NT2/D1 (cell line): Measurements from ENCODE around the gene CD109.
"Not testable (repeated sequence)": the region's sequence is repeated elsewhere in the genome, so short reads cannot be mapped to it uniquely, and the experiment has no call there.

Experiments used
- DNase-seq: peaks from one replicate; pipeline ENCODE4 v3.0.0-alpha.2; 2011; ENCODE audit warnings: low read depth, low spot score
- H3K27me3 ChIP-seq: 2 replicates; pipeline ENCODE4 v1.6.0; 2011; ENCODE audit warnings: mild to moderate bottlenecking; ENCODE audit not compliant: insufficient read length, insufficient read depth
- H3K36me3 ChIP-seq: 2 replicates; pipeline ENCODE4 v1.6.1; 2011; ENCODE audit warnings: mild to moderate bottlenecking, low read length, mixed read lengths; ENCODE audit not compliant: insufficient read depth, insufficient read length
- H3K4me1 ChIP-seq: 2 replicates; pipeline ENCODE4 v1.5.1; 2011; ENCODE audit not compliant: insufficient read depth, insufficient read length
- H3K4me3 ChIP-seq: 2 replicates; pipeline ENCODE4 v1.5.1; 2011; ENCODE audit warnings: low read depth; ENCODE audit not compliant: insufficient read length
- H3K9ac ChIP-seq: 2 replicates; pipeline ENCODE4 v1.6.0; 2011; ENCODE audit warnings: low read depth; ENCODE audit not compliant: insufficient read length
- H3K9me3 ChIP-seq: 2 replicates; pipeline ENCODE4 v1.5.1; 2011; ENCODE audit warnings: mild to moderate bottlenecking, low read length; ENCODE audit not compliant: insufficient read depth
- SUZ12 ChIP-seq: IDR thresholded peaks from 2 replicates; pipeline ENCODE4 v1.6.1; 2011; ENCODE audit not compliant: insufficient read length, insufficient read depth; ENCODE audit errors: extremely low read depth
- YY1 ChIP-seq: IDR thresholded peaks from 2 replicates; pipeline ENCODE4 v1.6.1; 2011; ENCODE audit not compliant: insufficient read length, insufficient read depth
- ZNF274 ChIP-seq: IDR thresholded peaks from 2 replicates; pipeline ENCODE4 v1.6.1; 2011; ENCODE audit warnings: mild to moderate bottlenecking, low read depth, low read length

The CD109 gene

GRCh38 chr6:73797861-73798260, 101.9 kb downstream of the CD109 start:
- DNase-seq: no peak
- H3K4me1 ChIP-seq: no peaks in the 10 kb centered on the region
- no peak for TF ChIP-seq YY1
- TF ChIP-seq ZNF274: no peak
- no peak for TF ChIP-seq SUZ12

GRCh38 chr6:73798592-73798991, 102.6 kb downstream of the CD109 start:
- Histone ChIP-seq H3K9me3 (no peaks in the 10 kb centered on the region), H3K9ac (no peak overlapping the region), H3K4me1 (no peaks in the 10 kb centered on the region), H3K36me3 (no peaks in the 10 kb centered on the region), H3K27me3 (no peaks in the 10 kb centered on the region), H3K4me3 (no peak overlapping the region)
- no peak for DNase-seq
- no peak for TF ChIP-seq ZNF274
- TF ChIP-seq YY1: no peak
- no peak for TF ChIP-seq SUZ12

More at GRCh38 chr6:73797861-73798260, 101.9 kb downstream of the CD109 start:
- no peak overlapping the region for H3K9ac ChIP-seq
- H3K9me3 ChIP-seq: no peaks in the 10 kb centered on the region
- H3K36me3 ChIP-seq: peaks cover 2% of the 10 kb centered on the region
- H3K27me3 ChIP-seq: no peaks in the 10 kb centered on the region
- H3K4me3 ChIP-seq: no peak overlapping the region

- DNase-seq: no peak
- no peak for TF ChIP-seq ZNF274
- no peak for TF ChIP-seq SUZ12
- TF ChIP-seq YY1: no peak
Observed at GRCh38 chr6:73800997-73801396, 105.0 kb downstream of the CD109 start.

GRCh38 chr6:73801652-73802268, 105.8 kb downstream of the CD109 start:
- Histone ChIP-seq H3K9ac (no peak overlapping the region), H3K4me1 (peaks cover 2% of the 10 kb centered on the region), H3K9me3 (no peaks in the 10 kb centered on the region), H3K4me3 (no peak overlapping the region), H3K27me3 (no peaks in the 10 kb centered on the region), H3K36me3 (no peaks in the 10 kb centered on the region)
- no peak for DNase-seq
- TF ChIP-seq YY1 (no peak), SUZ12 (no peak), ZNF274 (no peak)

More at GRCh38 chr6:73800997-73801396, 105.0 kb downstream of the CD109 start:
- Histone ChIP-seq H3K4me3 (no peak overlapping the region), H3K4me1 (peaks cover 2% of the 10 kb centered on the region), H3K9me3 (no peaks in the 10 kb centered on the region), H3K9ac (no peak overlapping the region), H3K36me3 (no peaks in the 10 kb centered on the region), H3K27me3 (no peaks in the 10 kb centered on the region)

- Histone ChIP-seq H3K36me3 (no peaks in the 10 kb centered on the region), H3K4me3 (no peak overlapping the region), H3K9me3 (no peaks in the 10 kb centered on the region), H3K9ac (no peak overlapping the region), H3K4me1 (peaks cover 2% of the 10 kb centered on the region), H3K27me3 (no peaks in the 10 kb centered on the region)
- TF ChIP-seq SUZ12 (no peak), YY1 (no peak), ZNF274 (no peak)
- no peak for DNase-seq
Observed at GRCh38 chr6:73802366-73802765, 106.4 kb downstream of the CD109 start.

GRCh38 chr6:73803562-73804241, 107.7 kb downstream of the CD109 start:
- peak; percentile 33 for DNase-seq
- no peak for TF ChIP-seq SUZ12
- TF ChIP-seq ZNF274: no peak
- no peak for TF ChIP-seq YY1
- no peak overlapping the region for H3K9ac ChIP-seq
- no peaks in the 10 kb centered on the region for H3K27me3 ChIP-seq
- H3K36me3 ChIP-seq: no peaks in the 10 kb centered on the region
- peaks cover 2% of the 10 kb centered on the region for H3K4me1 ChIP-seq
- H3K4me3 ChIP-seq: no peak overlapping the region
- H3K9me3 ChIP-seq: no peaks in the 10 kb centered on the region

- DNase-seq, H3K9me3 ChIP-seq, H3K36me3 ChIP-seq, H3K4me1 ChIP-seq, H3K4me3 ChIP-seq, H3K27me3 ChIP-seq, H3K9ac ChIP-seq: not testable (repeated sequence)
Observed at GRCh38 chr6:73805221-73805620, 109.2 kb downstream of the CD109 start.

GRCh38 chr6:73805982-73806381, 110.0 kb downstream of the CD109 start:
- H3K27me3 ChIP-seq, DNase-seq, H3K9me3 ChIP-seq, H3K36me3 ChIP-seq, H3K4me1 ChIP-seq, H3K9ac ChIP-seq, H3K4me3 ChIP-seq: not testable (repeated sequence)
